ENCODE measurements around the gene LMTK2.

DNA sequence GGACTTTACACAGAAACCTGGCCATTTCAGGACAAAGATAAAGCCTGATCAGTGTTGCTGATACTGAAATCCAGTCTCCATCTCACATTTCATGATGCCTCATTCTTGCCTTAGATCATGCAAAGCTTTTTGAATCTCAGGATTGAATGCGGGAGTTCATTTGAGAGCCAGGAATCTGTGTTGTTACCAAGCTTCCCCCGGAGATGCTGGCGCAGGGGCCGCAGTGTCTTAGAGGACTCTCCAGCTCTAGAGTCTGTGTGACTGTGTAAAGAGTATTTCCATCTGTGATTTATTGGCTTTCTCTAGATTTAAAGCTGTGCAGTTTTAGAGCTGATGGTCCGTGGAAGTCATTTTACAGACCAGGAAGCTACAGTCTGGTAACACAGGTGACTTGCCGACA lies 32.0 kb downstream of the LMTK2 start:
- TF ChIP-seq EZH2 (IDR thresholded peaks at IDR 0.05; ENCODE audit: insufficient read depth, poor library complexity, severe bottlenecking) (no peak), EZH2phosphoT487 (IDR thresholded peaks at IDR 0.05; ENCODE audit: insufficient read depth, low read depth) (no peak)
